HG03196 (cell line): Measurements from ENCODE around the gene GNB1L.

Experiments used
- ATAC-seq: cut with Tn5 transposase; IDR thresholded peaks from one replicate; pipeline ENCODE4 v1.9.1; 2021; ENCODE audit not compliant: unreplicated experiment

Gene GNB1L

GRCh38 chr22:19826619-19826950 lies 28.1 kb downstream of the GNB1L start:
- ATAC-seq = no peak

GRCh38 chr22:19825904-19826618 lies 28.6 kb downstream of the GNB1L start:
- ATAC-seq = no peak

GRCh38 chr22:19824926-19825339 lies 29.7 kb downstream of the GNB1L start:
- ATAC-seq = no peak

GRCh38 chr22:19824212-19824925 lies 30.3 kb downstream of the GNB1L start:
- ATAC-seq = no peak

GRCh38 chr22:19823902-19824211 lies 30.8 kb downstream of the GNB1L start:
- ATAC-seq = no peak

- no peak for ATAC-seq
Observed at GRCh38 chr22:19823191-19823901, 31.3 kb downstream of the GNB1L start.

GRCh38 chr22:19822301-19823117 lies 32.2 kb downstream of the GNB1L start:
- no peak for ATAC-seq

- no peak for ATAC-seq
Observed at GRCh38 chr22:19821523-19822300, 33.0 kb downstream of the GNB1L start.

- ATAC-seq = no peak
Observed at GRCh38 chr22:19820880-19821522, 33.7 kb downstream of the GNB1L start.

GRCh38 chr22:19819911-19820879 lies 34.5 kb downstream of the GNB1L start:
- no peak for ATAC-seq

GRCh38 chr22:19819208-19819910 lies 35.3 kb downstream of the GNB1L start:
- ATAC-seq = no peak

GRCh38 chr22:19818324-19819207 lies 36.1 kb downstream of the GNB1L start:
- no peak for ATAC-seq

- no peak for ATAC-seq
Observed at GRCh38 chr22:19816372-19817119, 38.1 kb downstream of the GNB1L start.

GRCh38 chr22:19815823-19816290 lies 38.8 kb downstream of the GNB1L start:
- no peak for ATAC-seq

GRCh38 chr22:19815093-19815822 lies 39.4 kb downstream of the GNB1L start:
- no peak for ATAC-seq

GRCh38 chr22:19814428-19814827 lies 40.2 kb downstream of the GNB1L start:
- no peak for ATAC-seq
